NB4 (cell line): ENCODE results near the gene DSCAML1.

ENCODE experiments used
- DNase-seq: peaks from one replicate; pipeline ENCODE4 v3.0.0; 2010; ENCODE audit warnings: low read depth
- H3K4me3 ChIP-seq: one replicate; pipeline ENCODE4 v1.5.1; 2011; ENCODE audit warnings: mild to moderate bottlenecking, low read depth, low read length, moderate library complexity
- CTCF ChIP-seq: IDR thresholded peaks from one replicate; pipeline ENCODE4 v1.5.1; 2012; ENCODE audit warnings: low read depth, low read length
- MYC ChIP-seq: IDR thresholded peaks from 2 replicates; pipeline ENCODE4 v1.6.1; 2011; ENCODE audit warnings: low read depth, low read length
- POLR2A ChIP-seq: IDR thresholded peaks from 2 replicates; pipeline ENCODE4 v1.6.1; 2011; ENCODE audit warnings: mild to moderate bottlenecking; ENCODE audit not compliant: insufficient read length; ENCODE audit errors: extremely low read depth
- TF ChIP-seq, protein P1 (sequence below): IDR thresholded peaks from 2 replicates; pipeline ENCODE4 v1.6.1; 2011; ENCODE audit warnings: low read depth, low read length

The DSCAML1 gene

GRCh38 chr11:117828611-117829368 is 31.8 kb upstream of the DSCAML1 start:
- H3K4me3 ChIP-seq: no peak overlapping the region
- peak; percentile 90 for DNase-seq

GRCh38 chr11:117827521-117828511 is 30.8 kb upstream of the DSCAML1 start:
- no peak overlapping the region for H3K4me3 ChIP-seq
- DNase-seq: no peak
- TF ChIP-seq CTCF: no peak
- TF ChIP-seq MYC: no peak
- TF ChIP-seq, protein P1, sequence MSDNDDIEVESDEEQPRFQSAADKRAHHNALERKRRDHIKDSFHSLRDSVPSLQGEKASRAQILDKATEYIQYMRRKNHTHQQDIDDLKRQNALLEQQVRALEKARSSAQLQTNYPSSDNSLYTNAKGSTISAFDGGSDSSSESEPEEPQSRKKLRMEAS: no peak
- no peak for TF ChIP-seq POLR2A

More at GRCh38 chr11:117828611-117829368, 31.8 kb upstream of the DSCAML1 start:
- TF ChIP-seq MYC (0 out of 2 replicates have a peak, but pooled peaks have one; percentile 44), POLR2A (no peak), CTCF (no peak)
- TF ChIP-seq, protein P1: peak; percentile 30; the same call in 1 of the 2 replicates

DNA sequence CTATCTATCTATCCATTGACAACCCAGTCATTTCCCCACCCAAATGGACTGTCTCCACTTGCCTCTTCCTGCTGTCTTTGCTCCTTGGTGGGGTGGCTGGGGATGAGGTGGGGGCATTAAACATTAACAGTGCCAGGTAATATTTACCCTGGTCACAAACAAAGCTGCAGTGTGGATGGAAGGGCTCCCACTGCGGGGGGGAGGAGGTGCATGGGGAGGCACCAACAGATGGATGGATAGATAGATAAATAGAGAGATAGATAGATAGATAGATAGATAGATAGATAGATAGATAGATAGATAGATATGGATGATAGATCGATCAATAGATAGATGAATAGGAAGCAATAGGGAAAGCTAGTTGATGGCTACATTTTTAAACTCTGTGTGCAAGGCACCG is 29.8 kb upstream of the DSCAML1 start:
- no peak for TF ChIP-seq MYC
- no peak overlapping the region for H3K4me3 ChIP-seq
- no peak for DNase-seq

GRCh38 chr11:117826190-117826570 is 29.2 kb upstream of the DSCAML1 start:
- no peak overlapping the region for H3K4me3 ChIP-seq
- no peak for DNase-seq
- TF ChIP-seq, protein P1: no peak
- no peak for TF ChIP-seq CTCF
- TF ChIP-seq MYC: no peak
- TF ChIP-seq POLR2A: no peak

DNA sequence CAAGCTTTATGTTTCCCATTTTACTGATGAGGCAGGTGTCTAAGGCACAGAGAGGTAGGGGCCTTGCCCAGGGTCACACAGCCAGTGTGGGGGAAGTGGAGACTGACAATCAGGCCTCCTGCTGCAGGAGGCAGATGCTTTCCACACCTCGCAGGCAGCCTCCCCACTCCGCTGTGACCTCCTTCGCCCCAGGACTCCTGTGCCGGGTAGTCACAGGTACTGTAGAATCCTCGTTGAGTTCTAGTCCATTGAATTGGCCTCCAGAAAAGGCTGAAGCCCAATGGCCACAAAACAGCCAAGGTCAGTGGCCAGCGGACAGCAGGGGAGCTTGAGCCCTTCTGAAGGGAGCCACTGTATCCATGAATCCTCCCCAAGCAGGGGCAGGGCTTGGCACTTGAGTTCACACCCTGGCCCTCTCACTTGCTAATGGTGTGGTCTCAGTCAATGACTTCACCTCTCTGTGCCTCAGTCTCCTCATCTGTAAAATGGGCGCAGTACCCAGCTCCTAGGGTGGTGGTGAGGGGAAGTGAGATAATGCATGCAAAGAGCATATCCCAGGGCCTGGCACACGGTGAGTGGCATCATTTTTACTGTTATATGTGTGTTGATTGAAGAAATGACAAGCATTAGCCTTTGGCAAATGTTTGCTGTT is 28.6 kb upstream of the DSCAML1 start:
- TF ChIP-seq, protein P1: no peak
- TF ChIP-seq POLR2A (no peak), CTCF (no peak), MYC (no peak)
- no peak for DNase-seq
- H3K4me3 ChIP-seq: no peak overlapping the region
